LNCAP (cell line): ENCODE results near the gene SULF2.

Source experiments
- CTCF ChIP-seq: fragments of 450-650 bp; IDR thresholded peaks from 2 replicates; pipeline ENCODE4 v1.5.1; 2017; ENCODE audit warnings: mild to moderate bottlenecking

The SULF2 gene

GRCh38 chr20:47710665-47711045, 74.6 kb downstream of the SULF2 start:
- TF ChIP-seq CTCF: no peak

GRCh38 chr20:47708953-47709833, 76.1 kb downstream of the SULF2 start:
- TF ChIP-seq CTCF: no peak

DNA sequence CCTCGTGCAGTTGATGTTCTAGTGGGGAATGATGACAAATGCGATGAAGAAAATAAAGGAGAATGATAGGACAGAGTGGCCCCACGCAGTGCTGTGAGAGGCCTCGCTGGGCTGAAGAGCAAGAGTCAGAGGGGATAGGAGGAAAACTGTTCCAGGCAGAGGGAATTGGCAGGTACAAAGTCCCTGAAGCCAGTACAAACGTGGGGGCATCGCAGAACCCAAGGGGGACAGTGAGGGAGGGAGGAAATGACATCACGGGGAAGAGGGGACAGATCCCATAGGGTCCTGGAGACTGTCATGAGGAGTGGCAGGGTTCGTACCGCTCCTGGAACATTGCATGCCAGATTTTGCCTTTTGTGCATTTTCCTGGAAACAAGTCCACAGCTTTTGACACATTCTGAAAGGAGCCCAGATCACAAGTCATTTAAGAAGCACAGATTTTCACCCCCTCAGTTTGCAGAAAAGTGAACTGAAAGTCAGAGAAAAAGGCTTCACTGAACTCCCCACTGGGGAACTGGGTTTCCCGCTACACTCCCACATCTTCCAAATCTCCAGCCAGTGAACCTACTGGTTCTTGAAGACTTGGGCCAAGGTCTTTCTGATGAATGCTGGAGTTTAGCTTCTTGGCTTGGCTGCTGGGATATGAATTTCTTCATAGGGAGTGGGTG, 77.0 kb downstream of the SULF2 start:
- TF ChIP-seq CTCF: no peak

DNA sequence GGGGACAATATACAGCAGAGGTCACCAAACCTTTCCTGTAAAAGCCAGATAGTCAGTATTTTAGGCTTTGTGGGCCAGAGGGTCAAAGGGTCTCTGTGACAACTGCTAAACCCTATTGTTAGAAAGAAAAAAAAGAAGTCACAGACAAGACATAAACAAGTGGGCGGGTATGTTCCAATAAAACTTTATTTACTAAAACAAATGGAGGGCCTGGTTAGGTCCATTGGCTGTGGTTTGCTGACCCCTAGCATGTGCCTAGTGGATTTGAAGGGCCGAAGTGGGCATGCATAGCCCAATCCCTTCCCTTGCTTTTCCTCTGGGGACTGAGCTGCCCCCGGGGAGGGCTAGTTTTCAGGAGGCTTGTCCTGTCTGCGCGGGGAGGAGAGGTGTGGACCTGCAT, 78.9 kb downstream of the SULF2 start:
- no peak for TF ChIP-seq CTCF

DNA sequence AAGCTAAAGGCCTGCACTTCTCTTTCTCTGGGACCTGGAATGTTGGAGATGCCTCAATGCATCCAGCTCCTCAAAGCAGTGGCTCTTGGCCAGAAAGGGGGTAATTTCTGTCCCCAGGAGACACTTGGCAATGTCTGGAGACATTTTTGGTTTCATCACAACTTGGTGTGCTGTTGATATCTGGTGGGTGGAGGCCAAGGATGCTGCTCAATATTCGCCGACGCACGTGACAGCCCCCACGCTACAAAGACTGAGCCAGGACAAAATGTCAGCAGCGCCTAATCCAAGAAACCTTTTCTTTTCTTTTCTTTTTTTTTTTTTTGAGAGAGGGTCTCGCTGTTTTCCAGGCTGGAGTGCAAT, 79.8 kb downstream of the SULF2 start:
- TF ChIP-seq CTCF: no peak

DNA sequence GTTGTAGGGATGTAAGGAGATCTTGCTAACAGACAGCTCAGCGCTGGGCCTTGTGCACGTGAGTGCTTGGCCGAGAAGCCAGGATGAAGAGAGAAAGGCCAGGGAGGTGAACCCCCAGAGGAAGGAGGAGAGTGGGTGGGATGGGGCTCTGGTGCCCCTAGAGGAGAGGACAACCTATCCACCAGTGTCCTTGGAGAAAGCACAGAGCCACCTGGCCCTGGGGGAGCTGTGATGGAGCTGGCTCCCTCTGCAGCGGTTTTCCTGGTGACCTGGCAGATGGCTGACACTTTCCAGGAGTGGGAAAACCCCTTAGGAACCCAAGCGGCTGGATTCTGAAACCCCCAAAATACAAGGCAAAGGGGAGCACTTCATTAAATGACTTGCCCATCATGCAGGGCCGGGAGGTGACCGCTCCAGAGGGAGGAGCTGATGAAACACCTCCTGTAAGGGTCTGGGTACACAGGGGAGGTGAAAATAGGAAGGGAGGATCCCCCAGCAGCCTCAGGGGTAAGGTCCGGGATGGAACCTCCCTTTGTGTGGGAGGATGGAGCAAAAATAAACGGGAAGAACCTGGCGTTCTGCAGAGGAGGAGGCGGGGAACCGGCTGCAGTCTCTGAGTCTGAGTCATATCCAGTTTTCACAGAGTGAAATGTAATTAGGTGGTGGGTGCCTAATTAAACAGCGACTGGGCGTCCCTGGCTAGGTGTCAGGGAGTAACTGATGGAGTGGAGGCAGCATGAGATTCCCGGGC, 80.4 kb downstream of the SULF2 start:
- no peak for TF ChIP-seq CTCF

DNA sequence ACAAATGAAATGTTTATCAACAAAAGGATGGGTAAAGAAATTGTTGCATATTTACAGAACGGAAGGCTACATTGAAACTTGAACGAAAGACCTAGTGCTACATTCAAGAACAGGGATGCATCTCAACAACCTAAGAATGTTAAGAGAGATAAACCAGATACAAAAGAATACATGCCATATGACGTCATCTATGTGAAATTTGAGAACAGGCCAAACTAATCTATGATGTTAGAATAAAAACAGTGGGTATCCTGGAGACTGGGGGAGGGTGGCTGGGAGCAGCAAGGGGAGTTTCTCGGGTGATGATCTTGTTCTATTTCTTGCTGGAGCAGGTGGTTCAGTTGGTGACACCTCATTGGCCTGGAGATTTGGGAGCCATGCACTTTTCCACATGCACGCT, 81.5 kb downstream of the SULF2 start:
- no peak for TF ChIP-seq CTCF
